ENCODE results near the gene BTN1A1.
"Not testable (repeated sequence)": the region's sequence is repeated elsewhere in the genome, so short reads cannot be mapped to it uniquely, and the experiment has no call there.

BTN1A1 gene

GRCh38 chr6:26500102-26500501 is at the start of gene BTN1A1:
BTN1A1 (plus strand) TSS chr6:26500303; CDS start chr6:26501287, 984 bp downstream.
- Histone ChIP-seq H3K9ac (ENCODE audit: low read length) (no peak within 1 kb of the TSS), H3K4me1 (ENCODE audit: control insufficient read depth, low read depth, low read length) (peaks cover 6% of the 10 kb centered on the region), H3K4me3 (ENCODE audit: low read length) (peak within 1 kb of the TSS; percentile 61), H3K27ac (ENCODE audit: low read length) (no peak within 1 kb of the TSS), H3K36me3 (ENCODE audit: control insufficient read depth, low read depth, low read length) (no peaks in the 10 kb centered on the region), H3K27me3 (ENCODE audit: control insufficient read depth, insufficient read depth, low read length) (peaks cover 53% of the 10 kb centered on the region), H3K9me3 (ENCODE audit: control insufficient read depth, low read depth, low read length) (no peaks in the 10 kb centered on the region)

GRCh38 chr6:26452631-26453235 is 47.4 kb upstream of the BTN1A1 start:
- no peaks in the 10 kb centered on the region for H3K4me1 ChIP-seq (ENCODE audit: control insufficient read depth, low read depth, low read length)
- H3K27me3 ChIP-seq (ENCODE audit: control insufficient read depth, insufficient read depth, low read length) = no peaks in the 10 kb centered on the region
- no peak overlapping the region for H3K27ac ChIP-seq (ENCODE audit: low read length)
- H3K36me3 ChIP-seq (ENCODE audit: control insufficient read depth, low read depth, low read length) = no peaks in the 10 kb centered on the region
- no peak overlapping the region for H3K4me3 ChIP-seq (ENCODE audit: low read length)
- H3K9ac ChIP-seq (ENCODE audit: low read length) = no peak overlapping the region
- H3K9me3 ChIP-seq (ENCODE audit: control insufficient read depth, low read depth, low read length) = no peaks in the 10 kb centered on the region

- Histone ChIP-seq H3K36me3 (ENCODE audit: control insufficient read depth, low read depth, low read length) (peaks cover under 1% of the 10 kb centered on the region), H3K4me3 (ENCODE audit: low read length) (no peak overlapping the region), H3K27me3 (ENCODE audit: control insufficient read depth, insufficient read depth, low read length) (no peaks in the 10 kb centered on the region), H3K9me3 (ENCODE audit: control insufficient read depth, low read depth, low read length) (no peaks in the 10 kb centered on the region), H3K27ac (ENCODE audit: low read length) (no peak overlapping the region), H3K9ac (ENCODE audit: low read length) (no peak overlapping the region), H3K4me1 (ENCODE audit: control insufficient read depth, low read depth, low read length) (no peaks in the 10 kb centered on the region)
These were observed 45.5 kb upstream of the BTN1A1 start for GRCh38 chr6:26454631-26455030.

- Histone ChIP-seq H3K27ac (ENCODE audit: low read length) (no peak overlapping the region), H3K4me3 (ENCODE audit: low read length) (no peak overlapping the region), H3K27me3 (ENCODE audit: control insufficient read depth, insufficient read depth, low read length) (no peaks in the 10 kb centered on the region), H3K4me1 (ENCODE audit: control insufficient read depth, low read depth, low read length) (no peaks in the 10 kb centered on the region), H3K9me3 (ENCODE audit: control insufficient read depth, low read depth, low read length) (no peaks in the 10 kb centered on the region), H3K36me3 (ENCODE audit: control insufficient read depth, low read depth, low read length) (peaks cover 8% of the 10 kb centered on the region), H3K9ac (ENCODE audit: low read length) (no peak overlapping the region)
These were observed 44.6 kb upstream of the BTN1A1 start for GRCh38 chr6:26455357-26455970.

GRCh38 chr6:26457264-26457805 is 42.8 kb upstream of the BTN1A1 start:
- peak overlapping the region; percentile 96 for H3K4me3 ChIP-seq (ENCODE audit: low read length)
- H3K9me3 ChIP-seq (ENCODE audit: control insufficient read depth, low read depth, low read length) = no peaks in the 10 kb centered on the region
- no peaks in the 10 kb centered on the region for H3K27me3 ChIP-seq (ENCODE audit: control insufficient read depth, insufficient read depth, low read length)
- H3K36me3 ChIP-seq (ENCODE audit: control insufficient read depth, low read depth, low read length) = peaks cover 15% of the 10 kb centered on the region
- H3K9ac ChIP-seq (ENCODE audit: low read length) = peak overlapping the region; percentile 95
- peak overlapping the region; percentile 86 for H3K27ac ChIP-seq (ENCODE audit: low read length)
- H3K4me1 ChIP-seq (ENCODE audit: control insufficient read depth, low read depth, low read length) = no peaks in the 10 kb centered on the region

- Histone ChIP-seq H3K9ac (ENCODE audit: low read length) (peak within 1 kb of the TSS; percentile 95), H3K9me3 (ENCODE audit: control insufficient read depth, low read depth, low read length) (no peaks in the 10 kb centered on the region), H3K4me3 (ENCODE audit: low read length) (peak within 1 kb of the TSS; percentile 96), H3K4me1 (ENCODE audit: control insufficient read depth, low read depth, low read length) (no peaks in the 10 kb centered on the region), H3K27ac (ENCODE audit: low read length) (peak within 1 kb of the TSS; percentile 93), H3K36me3 (ENCODE audit: control insufficient read depth, low read depth, low read length) (peaks cover 20% of the 10 kb centered on the region), H3K27me3 (ENCODE audit: control insufficient read depth, insufficient read depth, low read length) (no peaks in the 10 kb centered on the region)
These were observed 42.1 kb upstream of the BTN1A1 start, which contains the start of gene BTN2A1 for GRCh38 chr6:26457806-26458688. BTN2A1 (plus strand) TSS chr6:26457955; CDS start chr6:26458637, 682 bp downstream.

DNA sequence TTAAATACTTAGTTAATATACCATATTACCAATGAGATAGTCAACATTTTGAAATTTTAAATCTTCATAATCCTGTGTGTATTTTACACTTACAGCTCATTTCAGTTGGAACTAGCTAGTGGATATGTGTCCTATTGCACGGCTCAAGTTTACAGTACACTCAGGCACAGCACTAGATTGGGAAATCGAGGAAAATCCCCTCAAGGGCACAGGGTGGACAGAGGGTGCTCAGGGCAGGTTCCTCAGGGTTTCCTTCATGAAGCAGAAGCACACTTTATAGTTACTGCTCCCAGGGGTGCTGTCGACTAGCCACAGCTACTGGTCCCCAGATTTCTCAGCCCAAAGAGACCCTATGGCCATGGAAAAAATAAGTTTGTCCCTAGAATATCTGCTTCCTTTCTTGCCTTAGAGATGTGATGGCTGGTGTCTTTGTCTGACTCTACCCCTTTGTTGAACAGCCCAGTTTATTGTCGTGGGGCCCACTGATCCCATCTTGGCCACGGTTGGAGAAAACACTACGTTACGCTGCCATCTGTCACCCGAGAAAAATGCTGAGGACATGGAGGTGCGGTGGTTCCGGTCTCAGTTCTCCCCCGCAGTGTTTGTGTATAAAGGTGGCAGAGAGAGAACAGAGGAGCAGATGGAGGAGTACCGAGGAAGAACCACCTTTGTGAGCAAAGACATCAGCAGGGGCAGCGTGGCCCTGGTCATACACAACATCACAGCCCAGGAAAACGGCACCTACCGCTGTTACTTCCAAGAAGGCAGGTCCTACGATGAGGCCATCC is 40.9 kb upstream of the BTN1A1 start:
- Histone ChIP-seq H3K4me1 (ENCODE audit: control insufficient read depth, low read depth, low read length) (no peaks in the 10 kb centered on the region), H3K36me3 (ENCODE audit: control insufficient read depth, low read depth, low read length) (peaks cover 32% of the 10 kb centered on the region), H3K9ac (ENCODE audit: low read length) (no peak overlapping the region), H3K27ac (ENCODE audit: low read length) (no peak overlapping the region), H3K4me3 (ENCODE audit: low read length) (peak overlapping the region; percentile 96), H3K27me3 (ENCODE audit: control insufficient read depth, insufficient read depth, low read length) (no peaks in the 10 kb centered on the region), H3K9me3 (ENCODE audit: control insufficient read depth, low read depth, low read length) (no peaks in the 10 kb centered on the region)

- H3K9ac ChIP-seq (ENCODE audit: low read length); H3K27ac ChIP-seq (ENCODE audit: low read length); H3K27me3 ChIP-seq (ENCODE audit: control insufficient read depth, insufficient read depth, low read length); H3K9me3 ChIP-seq (ENCODE audit: control insufficient read depth, low read depth, low read length); H3K4me3 ChIP-seq (ENCODE audit: low read length); H3K4me1 ChIP-seq (ENCODE audit: control insufficient read depth, low read depth, low read length): not testable (repeated sequence)
- H3K36me3 ChIP-seq (ENCODE audit: control insufficient read depth, low read depth, low read length) = peaks cover 52% of the 10 kb centered on the region
These were observed 38.8 kb upstream of the BTN1A1 start for GRCh38 chr6:26461353-26461752.

GRCh38 chr6:26464014-26464413 is 36.1 kb upstream of the BTN1A1 start:
- no peaks in the 10 kb centered on the region for H3K27me3 ChIP-seq (ENCODE audit: control insufficient read depth, insufficient read depth, low read length)
- peaks cover 77% of the 10 kb centered on the region for H3K36me3 ChIP-seq (ENCODE audit: control insufficient read depth, low read depth, low read length)
- no peak overlapping the region for H3K4me3 ChIP-seq (ENCODE audit: low read length)
- no peak overlapping the region for H3K27ac ChIP-seq (ENCODE audit: low read length)
- H3K9ac ChIP-seq (ENCODE audit: low read length) = no peak overlapping the region
- no peaks in the 10 kb centered on the region for H3K4me1 ChIP-seq (ENCODE audit: control insufficient read depth, low read depth, low read length)
- no peaks in the 10 kb centered on the region for H3K9me3 ChIP-seq (ENCODE audit: control insufficient read depth, low read depth, low read length)

DNA sequence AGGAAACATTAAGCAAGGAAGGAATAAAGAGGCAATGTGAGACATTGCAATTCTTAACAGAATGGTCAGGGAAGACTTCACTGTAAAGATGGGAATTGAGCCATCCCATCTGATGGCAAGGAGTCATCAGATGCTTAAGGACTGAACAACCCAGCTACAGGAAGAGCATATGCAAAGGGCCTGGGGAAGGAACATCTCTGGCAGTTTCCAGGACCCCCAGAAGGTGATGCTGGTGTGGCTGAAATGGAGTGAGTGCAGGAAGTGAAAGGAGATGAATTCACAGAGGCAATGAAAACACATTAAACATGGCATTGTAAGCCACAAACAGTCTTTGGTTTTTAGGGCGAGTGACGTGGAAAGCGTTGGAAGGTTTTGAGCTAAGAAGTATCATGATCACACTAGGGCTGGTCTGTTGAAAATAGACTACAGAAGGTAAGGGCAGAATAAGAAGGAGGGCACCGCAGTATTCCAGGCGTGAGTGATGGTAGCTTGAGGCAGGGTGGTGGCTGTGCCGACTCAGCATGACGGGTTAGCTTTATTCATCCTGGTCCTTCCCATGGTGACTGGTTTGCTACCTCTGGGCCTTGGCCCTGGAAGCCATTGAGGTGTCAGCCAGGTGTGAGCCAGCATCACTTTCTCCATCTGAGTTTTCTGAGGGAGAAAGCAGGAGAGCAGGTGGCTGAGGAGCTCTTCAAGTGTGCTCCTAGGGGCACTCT is 35.5 kb upstream of the BTN1A1 start:
- Histone ChIP-seq H3K36me3 (ENCODE audit: control insufficient read depth, low read depth, low read length) (peaks cover 79% of the 10 kb centered on the region), H3K9me3 (ENCODE audit: control insufficient read depth, low read depth, low read length) (no peaks in the 10 kb centered on the region), H3K4me1 (ENCODE audit: control insufficient read depth, low read depth, low read length) (no peaks in the 10 kb centered on the region), H3K9ac (ENCODE audit: low read length) (no peak overlapping the region), H3K27me3 (ENCODE audit: control insufficient read depth, insufficient read depth, low read length) (no peaks in the 10 kb centered on the region), H3K27ac (ENCODE audit: low read length) (no peak overlapping the region), H3K4me3 (ENCODE audit: low read length) (no peak overlapping the region)
